Spinal cord (tissue), 10 donors: ENCODE measurements around the gene RBPJ. TPM values are rescaled to one million over a fixed set of nuclear protein-coding genes. Genes with fewer than 3 reads are reported as not detected.
A peak's percentile ranks its signal among the peaks of the same experiment; 100 is the strongest.

Experiments used
- DNase-seq, 6 donors: peaks; one replicate each; pipeline versions ENCODE4 v3.0.0 to v3.0.0-alpha.2; 2013 to 2015; ENCODE audit warnings: low spot score in 6 of 6, low read depth in 4 of 6
- H3K27ac ChIP-seq: one replicate; pipeline ENCODE4 v1.5.1; 2013; ENCODE audit warnings: low read depth, low read length, control low read depth
- H3K27me3 ChIP-seq: one replicate; pipeline ENCODE4 v1.6.1; 2013; ENCODE audit warnings: low read length; ENCODE audit not compliant: control insufficient read depth, insufficient read depth
- H3K36me3 ChIP-seq: one replicate; pipeline ENCODE4 v1.6.1; 2013; ENCODE audit warnings: low read length; ENCODE audit not compliant: control insufficient read depth, insufficient read depth
- H3K4me1 ChIP-seq: one replicate; pipeline ENCODE4 v1.6.1; 2013; ENCODE audit warnings: low read length; ENCODE audit not compliant: control insufficient read depth, insufficient read depth
- H3K4me3 ChIP-seq: one replicate; pipeline ENCODE4 v1.5.1; 2013; ENCODE audit warnings: low read depth, low read length, control low read depth
- H3K9me3 ChIP-seq: one replicate; pipeline ENCODE4 v1.6.1; 2013; ENCODE audit warnings: low read length; ENCODE audit not compliant: control insufficient read depth, insufficient read depth
- WGBS: methylation state at CpG from one replicate; pipeline ENCODE4 v1.1.5; 2013; ENCODE audit warnings: missing lambda C conversion rate; ENCODE audit not compliant: insufficient coverage; 5-methylcytosine and 5-hydroxymethylcytosine counted together
- polyA plus RNA-seq, 2 donors: library from polyadenylated mRNA; unstranded; fragments of 120-200 nt; gene quantifications; one replicate each; pipeline ENCODE4 v1.2.1, GENCODE V29; 2013; ENCODE audit not compliant: insufficient read length in 2 of 2
- total RNA-seq, 2 donors: library from RNA; depleted of rRNA in 1 of 2; stranded (reverse); fragments of 120-200 nt in 1 of 2; fragments of >200 nt in 1 of 2; gene quantifications; one replicate each; pipeline versions ENCODE4 v1.2.3 to v1.2.4, GENCODE V29; 2013 to 2014
- donor health status: healthy.

The RBPJ gene
- total and polyA plus RNA-seq, 4 donors, result 79.7 to 122 (median 96.5) TPM

DNA sequence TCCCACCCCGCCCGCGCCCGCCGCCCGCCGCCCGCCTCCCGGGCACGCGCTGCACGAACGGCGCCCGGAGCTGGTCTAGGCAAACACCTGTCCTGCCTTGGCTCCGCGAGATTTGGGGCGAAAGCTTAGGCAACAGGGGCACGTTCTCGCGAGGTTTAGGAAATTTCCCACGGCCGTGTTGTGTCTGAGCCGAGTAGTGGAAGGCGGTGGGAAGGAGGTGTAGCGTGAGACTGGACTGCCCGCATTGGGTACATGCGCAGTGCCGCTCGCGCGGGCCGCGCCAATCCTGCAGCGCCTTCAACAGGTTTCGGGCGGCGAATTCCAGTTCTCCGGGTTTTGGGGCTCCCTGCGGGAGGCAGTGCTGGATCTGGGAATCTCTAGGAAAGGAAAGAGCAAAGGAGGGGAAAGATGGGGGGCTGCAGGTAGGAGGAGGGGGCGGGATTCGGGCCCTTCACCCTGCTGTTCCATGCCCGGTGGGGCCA lies 1.3 kb upstream of the RBPJ start:
- no peaks in the 10 kb centered on the region for H3K27me3 ChIP-seq
- H3K9me3 ChIP-seq, result no peaks in the 10 kb centered on the region
- peak overlapping the region; percentile 90 for H3K4me3 ChIP-seq
- WGBS, result 0% methylated on average over 42 of the region's 43 CpGs
- H3K27ac ChIP-seq, result peak overlapping the region; percentile 100
- H3K4me1 ChIP-seq, result peaks cover 16% of the 10 kb centered on the region
- H3K36me3 ChIP-seq, result no peaks in the 10 kb centered on the region
- DNase-seq, result peak; percentile 95 to 100 (median 99)

- peaks cover 16% of the 10 kb centered on the region for H3K4me1 ChIP-seq
- H3K27ac ChIP-seq, result peak overlapping the region; percentile 100
- H3K9me3 ChIP-seq, result no peaks in the 10 kb centered on the region
- no peaks in the 10 kb centered on the region for H3K27me3 ChIP-seq
- under 1% methylated on average over 33 of the region's 33 CpGs for WGBS
- peak in 1 of 6 donors; percentile 46 for DNase-seq
- H3K36me3 ChIP-seq, result no peaks in the 10 kb centered on the region
- peak overlapping the region; percentile 90 for H3K4me3 ChIP-seq
Observed at GRCh38 chr4:26319949-26320537, 771 bp upstream of the RBPJ start.

DNA sequence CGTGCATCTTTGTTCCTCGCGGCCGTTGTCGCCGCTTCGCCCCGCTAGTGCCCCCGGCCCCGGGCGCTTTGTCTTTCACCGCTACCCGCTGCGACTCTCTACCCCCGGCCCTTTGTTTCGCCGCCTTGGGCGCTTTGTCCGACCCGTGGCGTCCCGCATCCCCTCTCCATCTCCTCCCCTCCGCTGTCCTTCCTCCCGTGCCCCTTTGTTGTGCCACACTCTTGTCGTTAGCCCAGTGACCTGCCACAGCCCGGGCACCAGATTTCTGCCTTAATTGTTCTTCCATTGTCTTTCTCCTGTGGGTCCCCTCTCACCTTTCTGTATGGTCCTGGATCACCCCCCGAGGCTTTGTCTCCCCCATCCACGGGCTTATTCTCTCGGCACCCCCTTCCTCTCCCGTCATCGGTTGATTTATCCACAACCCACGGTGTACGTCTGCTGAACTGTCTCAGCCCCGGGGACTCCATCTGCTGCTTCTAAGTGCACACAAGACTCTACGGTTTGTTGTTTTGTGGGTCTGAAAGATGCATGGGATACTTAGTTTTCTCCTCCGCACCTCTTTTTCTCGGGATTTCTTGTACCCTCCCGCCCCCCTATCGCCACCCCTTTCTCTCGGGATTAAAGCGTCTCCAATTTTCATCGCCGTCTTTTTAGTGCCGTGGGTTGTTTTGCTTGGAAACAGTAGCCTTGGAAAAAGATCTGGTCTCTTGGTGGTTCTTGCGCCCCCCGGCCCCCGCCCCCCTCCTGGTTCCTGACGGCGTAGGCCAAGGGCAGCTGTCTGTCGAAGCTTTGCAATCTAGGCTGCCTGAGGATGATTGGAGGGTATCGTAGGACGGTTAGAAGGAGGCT lies 783 bp downstream of the RBPJ start:
- H3K27ac ChIP-seq, result peak overlapping the region; percentile 92
- no peaks in the 10 kb centered on the region for H3K27me3 ChIP-seq
- peak overlapping the region; percentile 90 for H3K4me3 ChIP-seq
- WGBS, result under 1% methylated on average over 37 of the region's 52 CpGs
- DNase-seq, result peak in 3 of 6 donors; percentile 41 to 78 (median 76)
- H3K36me3 ChIP-seq, result no peaks in the 10 kb centered on the region
- peaks cover 16% of the 10 kb centered on the region for H3K4me1 ChIP-seq
- no peaks in the 10 kb centered on the region for H3K9me3 ChIP-seq

- no CpG with 5 or more reads among the region's 7 CpGs for WGBS
- H3K27ac ChIP-seq, result peak overlapping the region; percentile 92
- H3K9me3 ChIP-seq, result no peaks in the 10 kb centered on the region
- no peaks in the 10 kb centered on the region for H3K36me3 ChIP-seq
- DNase-seq, result no peak
- peak overlapping the region; percentile 90 for H3K4me3 ChIP-seq
- H3K27me3 ChIP-seq, result no peaks in the 10 kb centered on the region
- peaks cover 16% of the 10 kb centered on the region for H3K4me1 ChIP-seq
Observed at GRCh38 chr4:26322346-26322745, 1.5 kb downstream of the RBPJ start.

- peak in 1 of 6 donors; percentile 40 for DNase-seq
- H3K9me3 ChIP-seq, result no peaks in the 10 kb centered on the region
- H3K27ac ChIP-seq, result no peak overlapping the region
- no peak overlapping the region for H3K4me3 ChIP-seq
- no peaks in the 10 kb centered on the region for H3K36me3 ChIP-seq
- peaks cover 13% of the 10 kb centered on the region for H3K4me1 ChIP-seq
- H3K27me3 ChIP-seq, result no peaks in the 10 kb centered on the region
- WGBS, result 83% methylated on average over 1 of the region's 2 CpGs
Observed at GRCh38 chr4:26323821-26324220, 3.0 kb downstream of the RBPJ start.

DNA sequence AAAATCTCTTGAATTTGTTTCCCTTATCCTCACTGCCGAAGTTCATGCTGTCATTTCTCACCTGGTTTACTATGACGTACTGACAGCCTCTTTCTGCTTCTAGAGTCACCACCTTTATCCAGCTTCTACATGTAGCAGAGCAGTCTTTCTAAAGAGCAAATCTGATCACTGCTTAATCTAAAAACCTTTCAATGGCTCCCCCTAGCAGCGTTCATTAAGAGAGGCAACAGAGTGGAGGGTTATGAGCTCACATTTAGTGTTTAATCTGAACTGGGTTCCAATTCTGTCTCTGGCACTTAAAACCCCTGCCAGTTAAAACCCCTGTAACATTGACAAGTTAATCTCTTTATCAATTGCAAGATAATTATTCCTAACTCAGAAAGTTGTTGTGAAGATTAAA lies 4.4 kb downstream of the RBPJ start:
- Histone ChIP-seq H3K4me3 (no peak overlapping the region), H3K27ac (no peak overlapping the region)
- 70% methylated on average over 2 of the region's 3 CpGs for WGBS

GRCh38 chr4:26326791-26327190 lies 6.0 kb downstream of the RBPJ start:
- peak in 1 of 6 donors; percentile 41 for DNase-seq
- no CpG with 5 or more reads among the region's 2 CpGs for WGBS
- Histone ChIP-seq H3K4me3 (no peak overlapping the region), H3K27ac (no peak overlapping the region), H3K27me3 (no peaks in the 10 kb centered on the region), H3K4me1 (peaks cover 3% of the 10 kb centered on the region), H3K36me3 (no peaks in the 10 kb centered on the region), H3K9me3 (no peaks in the 10 kb centered on the region)

More for the DNA sequence above, 4.4 kb downstream of the RBPJ start:
- Histone ChIP-seq H3K36me3 (no peaks in the 10 kb centered on the region), H3K4me1 (peaks cover 5% of the 10 kb centered on the region), H3K9me3 (no peaks in the 10 kb centered on the region), H3K27me3 (no peaks in the 10 kb centered on the region)
- peak in 2 of 6 donors; percentile 40 to 47 for DNase-seq

- H3K4me3 ChIP-seq, result no peak overlapping the region
- H3K4me1 ChIP-seq, result no peaks in the 10 kb centered on the region
- WGBS, result no CpG with 5 or more reads among the region's 4 CpGs
- no peaks in the 10 kb centered on the region for H3K9me3 ChIP-seq
- no peaks in the 10 kb centered on the region for H3K36me3 ChIP-seq
- peak in 3 of 6 donors; percentile 54 to 92 (median 81) for DNase-seq
- no peaks in the 10 kb centered on the region for H3K27me3 ChIP-seq
- no peak overlapping the region for H3K27ac ChIP-seq
Observed at GRCh38 chr4:26330186-26330787, 9.5 kb downstream of the RBPJ start.

DNA sequence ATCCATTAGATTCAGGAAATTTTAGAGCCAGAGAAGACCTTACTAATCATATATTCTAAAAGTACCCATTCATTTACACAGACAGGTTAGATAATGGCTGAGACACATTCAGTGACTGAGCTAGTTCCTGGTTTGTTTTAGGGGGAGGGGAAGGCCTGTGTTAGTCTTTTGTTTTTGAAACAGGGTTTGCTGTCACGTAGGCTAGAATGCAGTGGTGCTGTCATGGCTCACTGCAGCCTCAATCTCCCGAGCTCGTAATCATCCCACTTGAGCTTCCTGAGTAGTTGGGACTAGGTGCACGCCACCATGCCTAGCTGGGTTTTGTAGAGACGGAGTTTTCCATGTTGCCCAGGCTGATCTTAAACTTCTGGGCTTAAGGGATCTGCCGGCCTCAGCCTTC lies 10.1 kb downstream of the RBPJ start:
- Histone ChIP-seq H3K27ac (no peak overlapping the region), H3K27me3 (no peaks in the 10 kb centered on the region), H3K36me3 (no peaks in the 10 kb centered on the region), H3K4me3 (no peak overlapping the region), H3K4me1 (no peaks in the 10 kb centered on the region), H3K9me3 (no peaks in the 10 kb centered on the region)
- DNase-seq, result peak in 1 of 6 donors; percentile 61
- WGBS, result 52% methylated on average over 6 of the region's 6 CpGs
